AG08396 (cell line): ENCODE results near the gene TMEM132C.

Experiments
- DNase-seq: peaks from one replicate; pipeline ENCODE4 v3.0.0; 2012; ENCODE audit warnings: low spot score, mixed read lengths

The TMEM132C gene

DNA sequence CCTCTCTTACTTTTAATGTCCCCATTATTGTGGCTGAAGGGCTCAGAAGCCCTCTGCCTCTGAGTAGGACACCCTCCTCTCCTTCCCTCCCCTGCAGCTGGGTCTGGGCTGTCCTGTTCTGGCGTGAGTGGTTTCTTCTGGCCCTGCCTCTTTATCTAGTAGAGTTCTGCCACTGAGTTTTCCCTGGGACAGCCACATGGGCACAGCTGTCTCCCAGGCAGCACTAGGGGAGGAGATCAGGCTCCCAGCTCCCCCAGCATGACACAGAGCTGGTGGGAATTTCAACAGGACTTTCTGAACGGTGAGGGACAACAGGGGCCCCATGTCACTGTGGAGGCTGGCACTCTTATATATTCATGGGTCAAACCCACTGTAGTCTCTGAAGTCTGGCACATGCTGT, 21.4 kb downstream of the TMEM132C start:
- no peak for DNase-seq

- no peak for DNase-seq
Measured at GRCh38 chr12:128288896-128289295, 21.9 kb downstream of the TMEM132C start.

GRCh38 chr12:128290938-128291337, 24.0 kb downstream of the TMEM132C start:
- no peak for DNase-seq

DNA sequence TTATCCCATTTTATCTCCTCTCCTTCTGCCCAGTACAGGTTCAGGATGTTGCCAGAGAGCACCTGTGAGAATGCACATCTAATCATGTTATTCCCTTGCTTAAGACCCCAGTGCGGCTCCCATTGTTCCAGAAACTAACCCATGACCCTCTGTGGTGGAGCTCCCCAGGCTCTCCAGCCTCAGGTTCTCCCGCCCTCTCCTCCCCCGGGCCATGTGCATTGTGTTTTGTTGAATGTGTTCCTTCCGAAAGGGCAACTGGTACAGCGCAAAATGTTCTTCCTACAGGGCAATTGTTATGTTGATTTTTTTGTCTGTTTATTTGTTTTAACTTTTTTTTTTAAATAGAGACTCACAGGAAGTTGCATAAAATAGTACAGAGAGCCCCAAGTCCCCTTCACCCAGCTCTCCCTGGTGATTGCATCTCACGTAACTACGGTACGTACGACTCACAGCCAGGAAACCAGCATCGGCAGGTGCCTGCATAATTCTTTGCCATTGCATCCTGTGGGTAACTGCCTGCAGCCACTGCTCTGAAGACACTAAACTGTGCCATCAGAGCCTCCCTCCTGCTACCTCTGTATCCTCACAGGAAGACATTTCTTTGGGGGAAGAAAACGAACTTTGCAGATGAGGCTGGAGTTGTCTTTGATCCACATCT, 31.2 kb downstream of the TMEM132C start:
- DNase-seq = no peak

- DNase-seq = no peak
Measured at GRCh38 chr12:128305336-128305892, 38.4 kb downstream of the TMEM132C start.

GRCh38 chr12:128307791-128308190, 40.8 kb downstream of the TMEM132C start:
- no peak for DNase-seq

DNA sequence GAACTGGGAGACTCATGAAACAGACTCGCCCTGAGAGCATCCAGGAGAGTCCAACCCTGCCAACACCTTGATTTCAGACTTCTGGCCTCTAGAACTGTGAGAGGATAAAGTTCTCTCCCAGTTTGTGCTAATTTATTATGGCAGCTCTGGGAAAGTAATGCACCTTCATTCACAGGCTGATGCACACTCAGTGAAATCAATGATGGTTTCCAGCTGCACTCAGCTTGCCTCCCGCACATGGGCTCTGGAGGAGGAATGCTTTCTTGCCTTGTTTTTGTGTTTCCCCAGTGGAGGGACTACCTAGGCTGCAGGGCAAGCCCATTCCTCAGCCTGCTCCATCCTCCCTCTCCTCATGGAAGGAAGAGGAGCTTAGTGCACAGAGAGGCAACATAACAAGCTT, 45.7 kb downstream of the TMEM132C start:
- no peak for DNase-seq

DNA sequence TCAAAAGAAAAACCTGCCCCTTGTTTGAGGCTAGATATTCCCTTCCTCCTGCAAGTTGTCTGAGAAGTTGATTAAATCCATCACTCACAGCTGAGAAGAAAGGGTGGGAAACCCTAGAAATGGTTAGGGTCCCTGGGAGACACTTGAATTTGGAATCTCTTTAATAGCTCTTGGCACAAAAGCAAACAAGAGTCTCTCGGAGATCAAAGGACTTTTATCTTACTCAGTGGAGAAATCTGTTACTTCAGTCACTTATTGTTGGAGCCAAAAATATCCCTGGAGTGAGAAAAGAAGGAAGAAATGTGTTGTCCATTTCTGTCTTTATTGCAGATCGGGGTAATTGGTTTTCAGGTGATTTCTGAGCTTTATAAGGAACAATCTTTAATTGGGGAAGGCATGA, 47.0 kb downstream of the TMEM132C start:
- DNase-seq = no peak

DNA sequence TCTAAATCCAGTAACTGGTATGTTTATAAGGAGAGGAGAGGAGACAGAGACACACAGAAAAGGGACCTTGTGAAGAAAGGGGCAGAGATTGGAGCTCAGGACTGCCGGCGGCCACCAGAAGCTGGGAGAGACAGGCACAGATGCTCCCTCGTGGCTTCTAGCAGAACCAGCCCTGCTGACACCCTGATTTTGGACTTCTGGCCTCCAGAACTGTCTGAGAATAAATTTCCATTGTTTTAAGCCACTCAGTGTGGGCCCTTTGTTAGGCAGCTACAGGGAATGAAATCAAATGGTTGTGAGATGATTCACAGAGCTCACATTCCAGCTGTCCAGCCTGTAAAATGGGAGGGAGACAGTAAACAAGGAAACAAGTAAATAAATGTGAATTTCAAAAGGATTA, 47.6 kb downstream of the TMEM132C start:
- no peak for DNase-seq

DNA sequence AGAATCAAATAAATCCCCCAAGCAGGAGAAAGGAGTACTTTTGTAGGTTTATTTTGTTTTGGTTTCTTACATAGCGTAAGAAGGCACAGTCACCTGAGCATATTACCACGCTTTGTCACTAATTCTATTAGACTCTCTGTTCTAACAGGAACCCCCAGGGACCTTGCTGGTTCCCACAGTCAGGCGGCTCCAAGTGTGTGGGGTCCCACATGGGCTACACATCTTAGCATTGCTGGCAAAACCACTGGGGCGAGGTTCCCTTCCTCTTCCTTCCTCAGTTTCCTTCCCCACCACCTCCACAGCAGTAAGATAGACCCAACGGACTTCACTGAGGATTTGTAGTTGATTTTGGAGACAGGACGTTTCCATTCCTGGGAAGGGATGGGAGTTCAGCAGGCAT, 49.1 kb downstream of the TMEM132C start:
- DNase-seq = no peak

DNA sequence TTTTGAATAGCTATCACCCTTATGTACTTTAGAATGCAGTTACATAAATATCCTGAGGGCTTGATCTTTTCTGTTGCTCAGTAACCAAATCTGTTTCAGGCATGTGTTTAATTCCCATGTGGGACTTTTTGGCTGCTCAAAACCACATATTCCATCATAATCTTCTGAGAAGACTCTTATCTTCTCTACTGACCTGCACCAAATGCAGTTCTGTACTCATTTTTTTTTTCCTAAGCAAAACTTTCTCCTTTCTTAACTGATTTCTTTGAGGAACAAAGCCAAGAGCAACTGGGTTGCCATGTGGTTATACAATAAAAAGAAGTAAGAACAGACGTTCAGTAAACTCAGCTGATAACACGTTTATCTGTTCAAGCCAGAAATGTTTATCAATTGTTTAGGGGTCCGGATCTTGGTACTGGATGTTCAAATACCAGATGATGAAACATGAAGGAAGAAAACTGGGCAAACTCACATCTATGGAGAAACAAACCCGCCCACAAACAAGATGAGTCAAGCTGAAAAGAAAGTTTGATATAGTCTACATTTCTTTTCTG, 50.1 kb downstream of the TMEM132C start:
- DNase-seq = no peak

GRCh38 chr12:128318341-128318740, 51.4 kb downstream of the TMEM132C start:
- no peak for DNase-seq

DNA sequence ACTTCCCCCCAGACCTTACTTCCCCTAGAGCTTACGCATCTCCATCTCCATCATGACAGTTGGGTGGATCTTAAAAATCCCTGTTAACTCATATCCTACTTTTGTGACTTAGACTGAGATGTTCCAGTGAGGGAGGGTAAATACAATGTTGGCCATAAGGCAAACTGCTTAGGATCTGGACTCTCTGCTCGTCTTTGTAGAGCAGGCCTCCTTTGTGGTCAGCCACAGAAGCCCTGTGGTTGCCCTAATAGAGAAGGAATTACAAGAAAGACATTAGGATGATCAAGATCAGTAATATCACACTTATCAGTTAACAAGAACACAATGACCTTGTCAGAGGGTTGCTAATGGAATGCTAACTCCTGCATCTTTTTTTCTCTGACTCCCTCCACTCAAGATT, 52.0 kb downstream of the TMEM132C start:
- DNase-seq = no peak

- DNase-seq = no peak
Measured at GRCh38 chr12:128322341-128322740, 55.4 kb downstream of the TMEM132C start.

DNA sequence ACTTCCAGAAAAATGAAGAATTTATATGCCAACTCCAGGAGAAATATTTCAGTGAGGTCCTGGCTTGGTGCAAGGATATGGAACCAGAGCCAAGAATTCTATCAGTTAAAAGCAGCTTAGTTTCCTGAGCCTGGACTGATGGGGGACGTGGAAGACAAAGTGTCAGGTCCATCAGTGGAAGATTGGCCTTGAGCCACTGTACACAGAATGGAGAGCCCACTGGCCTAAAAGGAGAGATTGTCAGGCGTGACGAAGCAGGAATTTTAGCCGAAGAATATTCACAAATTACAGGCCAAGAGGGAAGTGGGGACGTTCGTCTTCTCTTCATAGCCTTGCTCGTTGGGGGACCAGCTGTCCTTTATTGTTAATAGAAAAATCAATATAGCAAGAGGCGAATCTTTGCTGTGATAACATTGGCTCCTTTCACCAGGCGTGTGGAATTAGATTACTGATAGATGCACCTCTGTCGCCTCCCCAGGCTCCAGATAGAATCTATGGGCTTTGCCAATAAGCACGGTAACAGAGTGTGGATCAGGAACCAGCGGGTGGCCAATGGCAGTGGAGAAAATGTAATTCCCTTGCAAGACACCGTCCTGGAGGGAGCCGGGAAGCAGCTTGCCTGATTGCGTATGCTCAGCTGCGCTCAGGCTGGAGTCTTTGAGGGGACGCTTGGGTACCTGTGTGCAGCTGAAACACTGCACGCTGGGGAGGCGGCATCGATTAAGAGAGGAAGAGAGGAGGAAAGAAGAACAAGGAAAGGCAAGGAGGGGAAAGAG, 56.4 kb downstream of the TMEM132C start:
- DNase-seq = no peak

GRCh38 chr12:128325646-128326045, 58.7 kb downstream of the TMEM132C start:
- DNase-seq = no peak

DNA sequence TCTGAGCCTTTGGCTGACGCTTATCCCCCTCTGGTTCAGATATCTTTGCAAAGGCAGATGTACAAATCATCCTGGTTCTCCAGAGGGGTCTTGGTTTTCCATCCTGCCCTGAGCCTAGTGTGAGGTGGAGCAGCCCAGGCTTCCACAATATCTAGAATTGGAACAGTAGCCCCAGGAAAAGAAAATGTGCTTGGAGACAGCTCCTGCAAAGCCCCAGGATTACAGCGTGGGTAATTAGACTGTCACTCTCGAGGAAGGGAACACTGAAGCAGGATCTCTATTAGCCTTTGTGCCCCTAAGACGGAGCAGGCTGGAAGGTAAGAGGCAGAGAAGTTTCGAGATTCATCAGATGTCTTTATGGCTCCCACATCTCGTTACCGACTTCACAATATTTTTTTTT, 59.4 kb downstream of the TMEM132C start:
- DNase-seq = no peak

- no peak for DNase-seq
Measured at GRCh38 chr12:128328961-128329360, 62.0 kb downstream of the TMEM132C start.

DNA sequence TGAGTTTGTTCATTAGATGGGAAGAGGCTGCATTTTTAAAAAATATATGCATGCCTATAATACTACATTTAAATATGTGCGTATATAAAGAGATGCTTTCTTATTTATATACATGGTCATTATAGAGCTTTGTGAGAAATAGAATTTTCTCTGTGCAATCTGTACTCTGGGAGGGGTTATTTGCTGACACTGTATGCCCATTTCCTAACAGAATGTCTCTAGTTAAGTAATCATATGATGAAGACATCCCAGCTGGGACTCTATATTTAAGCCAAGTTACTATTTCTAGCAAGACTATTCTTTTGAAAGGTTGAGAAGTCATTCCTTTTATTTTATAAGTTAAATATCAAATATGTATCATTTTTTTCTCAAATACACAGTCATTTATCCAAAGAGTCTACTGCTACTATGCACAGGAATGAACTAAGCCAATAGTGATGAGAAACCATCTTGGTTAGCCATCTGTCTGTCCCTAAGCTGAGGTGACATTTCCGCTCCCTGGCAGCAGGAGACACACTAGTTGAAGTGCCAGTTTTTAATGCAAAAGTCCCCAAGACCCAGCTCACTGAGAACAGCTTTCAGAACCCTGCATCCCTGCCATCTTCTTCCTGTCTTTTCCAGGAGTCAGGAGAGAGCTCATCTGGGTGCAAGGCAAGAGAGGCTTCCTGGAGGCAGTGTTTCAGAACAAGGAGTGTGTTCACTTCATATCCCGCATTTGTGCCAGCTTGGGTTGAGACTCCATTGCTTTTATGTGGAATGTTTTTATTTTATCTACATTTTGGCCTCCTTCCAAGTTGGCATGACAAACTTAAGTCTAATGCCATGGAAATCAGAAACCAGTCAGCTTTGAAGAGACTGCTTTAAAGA, 69.5 kb downstream of the TMEM132C start:
- no peak for DNase-seq

- no peak for DNase-seq
Measured at GRCh38 chr12:128337071-128337345, 70.0 kb downstream of the TMEM132C start.

GRCh38 chr12:128337431-128338170, 70.6 kb downstream of the TMEM132C start:
- DNase-seq = no peak
